GM18499 (cell line): Measurements from ENCODE around the gene PRR20G.

Source experiments
- ATAC-seq: cut with Tn5 transposase; IDR thresholded peaks from one replicate; pipeline ENCODE4 v1.9.1; 2021; ENCODE audit warnings: moderate number of reproducible peaks; ENCODE audit not compliant: insufficient read depth, unreplicated experiment

Gene PRR20G

DNA sequence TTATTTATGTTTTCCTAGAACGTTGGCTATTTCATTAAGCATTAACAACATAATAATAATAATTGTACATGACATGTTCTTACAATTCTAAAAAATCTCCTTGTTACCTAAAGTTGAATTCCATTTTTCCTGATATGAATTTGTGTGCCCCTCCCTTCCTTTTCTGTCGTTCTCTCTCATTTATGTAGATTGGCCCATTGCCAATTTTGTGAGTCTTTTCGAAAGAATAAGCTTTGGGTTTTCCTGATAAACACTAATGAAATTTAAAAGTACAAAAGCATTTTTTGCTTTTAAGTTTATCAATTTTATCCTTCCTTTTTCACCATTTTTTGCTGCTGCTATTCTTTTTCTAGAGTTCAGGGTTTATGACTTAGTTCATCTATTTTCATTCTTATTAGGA lies 50.0 kb downstream of the PRR20G start:
- ATAC-seq = no peak

DNA sequence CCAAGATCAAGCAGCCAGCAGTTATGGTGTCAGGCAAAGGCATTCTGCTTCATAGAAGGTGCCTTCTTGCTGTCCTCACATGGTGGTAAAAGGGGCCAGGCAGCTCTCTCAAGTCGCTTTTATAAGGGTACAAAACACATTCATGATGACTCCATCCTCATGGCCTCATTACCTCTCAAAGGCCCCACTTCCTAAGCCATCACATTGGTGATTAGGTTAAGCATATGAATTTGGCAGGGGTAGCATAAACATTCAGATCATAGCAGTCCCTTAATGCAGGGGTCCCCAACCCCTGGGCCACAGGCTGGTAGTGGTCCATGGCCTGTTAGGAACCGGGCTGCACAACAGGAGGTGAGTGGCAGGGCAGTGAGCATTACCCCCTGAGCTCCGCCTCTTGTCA lies 52.1 kb downstream of the PRR20G start:
- ATAC-seq = no peak

DNA sequence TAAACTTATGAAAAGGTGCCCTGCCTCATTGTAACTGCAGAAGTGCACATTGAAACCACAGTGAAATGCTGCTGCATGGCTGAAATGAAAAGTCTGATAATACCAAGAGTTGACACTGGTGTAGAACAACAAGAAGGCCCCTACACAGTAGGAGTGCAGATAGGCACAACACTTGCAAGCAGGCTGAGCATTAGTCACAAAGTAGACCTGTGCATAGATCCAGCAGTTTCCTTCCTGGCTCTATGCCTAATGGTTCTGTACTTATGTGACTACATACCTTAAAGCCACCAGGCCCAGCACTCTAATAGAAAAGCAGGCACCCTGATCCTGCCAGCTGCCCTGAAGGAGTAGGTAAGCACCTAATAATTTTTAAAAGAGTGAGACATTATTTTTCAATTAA lies 53.1 kb downstream of the PRR20G start:
- ATAC-seq = no peak
